Activated CD8-positive, alpha-beta memory T cell treated with anti-CD3 and anti-CD28 coated beads, Interleukin-2, amount 50 U/mL, for 4 hours (primary cell): ENCODE results near the gene FNDC3A.
"Not testable (repeated sequence)": the region's sequence is repeated elsewhere in the genome, so short reads cannot be mapped to it uniquely, and the experiment has no call there.

Source experiments
- DNase-seq: peaks from one replicate; pipeline ENCODE4 v3.0.0-alpha.2; 2020

The FNDC3A gene

GRCh38 chr13:49157955-49158584, 182.4 kb downstream of the FNDC3A start:
- not testable (repeated sequence) for DNase-seq

- DNase-seq = not testable (repeated sequence)
These were observed 187.4 kb downstream of the FNDC3A start for GRCh38 chr13:49163162-49163561.

DNA sequence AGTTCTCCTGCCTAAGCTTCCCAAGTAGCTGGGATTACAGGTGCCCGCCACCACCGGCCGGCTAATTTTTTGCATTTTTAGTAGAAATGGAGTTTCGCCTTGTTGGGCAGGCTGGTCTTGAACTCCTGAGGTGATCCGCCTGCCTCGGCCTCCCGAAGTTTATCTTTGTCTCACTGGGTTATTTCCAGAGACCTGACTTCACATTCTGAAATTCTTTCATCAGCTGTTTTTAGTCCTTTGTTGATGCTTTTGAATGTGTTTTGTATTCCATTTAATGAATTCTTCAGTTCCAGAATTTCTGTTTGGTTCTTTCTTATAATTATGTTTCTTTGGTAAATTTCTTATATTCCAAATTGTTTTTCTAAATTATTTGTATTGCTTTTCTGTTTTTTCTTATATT, 189.0 kb downstream of the FNDC3A start:
- DNase-seq = no peak

DNA sequence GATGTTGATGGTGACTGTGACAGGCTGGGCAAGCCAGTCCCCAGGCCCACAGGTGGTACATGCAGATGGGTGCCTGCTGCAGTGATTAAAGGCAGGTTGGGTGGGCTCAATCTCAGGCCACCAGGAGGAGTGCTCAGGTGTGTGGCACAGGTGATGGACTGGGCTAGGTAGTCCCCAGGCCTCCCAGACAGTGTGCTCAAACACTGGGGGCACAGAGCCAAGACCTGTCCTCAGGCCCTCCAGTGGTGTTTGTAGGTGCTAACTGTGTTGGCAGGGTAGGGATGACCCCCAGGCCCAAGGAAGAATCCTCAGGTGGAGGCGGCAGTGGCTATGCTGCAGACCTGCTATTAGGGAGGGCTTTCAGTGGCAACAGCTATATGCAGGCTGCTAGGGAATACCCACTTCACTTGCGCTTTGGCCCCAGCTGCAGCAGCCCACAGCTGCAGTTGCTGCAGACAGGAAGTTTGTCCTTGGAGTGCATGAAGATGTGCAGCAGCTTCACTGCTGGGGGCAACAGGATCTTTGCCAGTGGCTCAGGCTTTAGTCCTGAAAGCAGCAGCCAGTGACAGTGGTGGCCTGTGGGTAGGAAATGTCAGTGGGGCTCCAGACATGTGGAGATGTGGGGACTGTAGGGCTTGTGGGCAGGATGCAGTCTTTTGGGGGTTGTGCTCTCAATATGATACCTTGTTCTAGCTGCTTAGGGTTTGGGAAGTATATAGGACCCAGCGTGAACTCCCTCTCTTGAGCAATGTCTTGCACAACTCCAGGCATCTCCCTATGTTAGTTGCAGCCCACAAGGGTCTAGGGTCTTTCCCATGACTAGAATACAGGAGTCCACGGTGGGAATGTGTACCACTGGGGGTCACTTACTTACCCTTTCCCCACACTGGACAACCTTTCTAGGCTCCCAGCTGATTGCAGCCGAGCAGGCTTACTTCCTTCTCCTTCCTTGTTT, 190.4 kb downstream of the FNDC3A start:
- DNase-seq = no peak

GRCh38 chr13:49171359-49171758, 195.6 kb downstream of the FNDC3A start:
- DNase-seq = no peak

DNA sequence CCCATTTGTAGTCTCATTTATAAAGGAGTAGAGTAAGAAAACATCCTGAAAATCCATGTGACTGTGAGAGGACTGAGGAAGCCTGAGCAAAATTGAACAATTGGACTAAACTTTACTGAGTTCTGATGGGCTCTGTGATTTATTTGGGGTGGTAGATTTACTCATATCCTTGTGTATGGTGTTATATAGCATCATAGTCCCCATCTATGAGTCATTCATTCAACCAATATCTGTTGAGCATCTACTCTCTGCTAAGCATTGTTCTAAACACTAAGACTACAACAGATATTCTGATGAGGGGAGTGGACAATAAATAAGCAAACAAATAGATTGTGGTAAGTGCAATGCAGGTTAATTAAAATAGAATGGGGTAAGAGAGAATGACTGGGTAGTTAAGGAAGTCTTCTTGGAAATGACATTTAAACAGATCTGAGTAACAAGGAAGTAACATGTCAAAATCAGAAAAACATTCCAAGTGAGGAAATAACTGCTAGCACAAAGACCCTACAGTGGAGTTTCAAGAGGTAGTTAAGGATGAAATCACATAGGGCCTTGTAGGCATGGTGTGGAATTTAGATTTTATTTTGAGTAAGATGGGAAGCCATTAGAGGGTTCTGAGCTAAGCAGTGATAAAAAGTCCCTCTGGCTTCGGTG, 208.1 kb downstream of the FNDC3A start:
- DNase-seq = no peak

GRCh38 chr13:49184621-49185020, 208.9 kb downstream of the FNDC3A start:
- DNase-seq = no peak

- no peak for DNase-seq
These were observed 209.6 kb downstream of the FNDC3A start for GRCh38 chr13:49185264-49185663.

DNA sequence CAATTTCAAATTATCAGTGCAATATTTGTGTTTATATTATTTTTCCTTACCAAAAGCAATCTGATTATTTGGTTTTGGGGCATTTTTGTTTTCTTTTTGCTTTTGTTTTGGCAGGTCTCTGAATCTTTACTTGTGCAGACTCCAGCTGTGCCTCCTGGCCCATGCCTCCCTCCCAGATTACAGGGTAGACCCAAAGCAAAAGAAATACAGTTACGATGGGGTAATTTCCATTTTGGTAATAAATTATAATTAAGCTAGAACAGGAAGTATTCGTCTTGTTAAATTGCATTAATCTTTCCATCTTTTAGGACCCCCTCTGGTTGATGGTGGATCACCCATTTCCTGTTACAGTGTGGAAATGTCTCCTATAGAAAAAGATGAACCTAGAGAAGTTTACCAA, 215.2 kb downstream of the FNDC3A start:
- no peak for DNase-seq

DNA sequence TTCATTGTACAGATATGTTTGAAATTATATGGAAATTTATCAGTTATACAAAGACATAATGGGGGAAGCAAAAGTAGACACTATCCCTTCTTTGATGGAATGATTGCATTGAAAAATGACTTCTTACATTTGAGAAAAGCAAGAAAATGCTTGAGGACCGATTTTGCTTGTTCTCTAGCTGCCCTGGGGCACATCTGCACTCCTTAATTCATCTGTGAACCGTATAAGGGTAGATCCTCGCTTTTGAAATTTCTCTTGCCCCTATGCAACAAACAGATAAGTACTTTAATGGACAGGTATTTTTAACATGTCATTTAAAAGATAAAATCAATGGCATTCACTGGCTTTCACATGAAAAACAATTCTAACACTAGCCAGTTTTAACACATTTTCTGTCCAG, 230.9 kb downstream of the FNDC3A start:
- DNase-seq = no peak

- no peak for DNase-seq
These were observed 232.9 kb downstream of the FNDC3A start for GRCh38 chr13:49208619-49209018.

DNA sequence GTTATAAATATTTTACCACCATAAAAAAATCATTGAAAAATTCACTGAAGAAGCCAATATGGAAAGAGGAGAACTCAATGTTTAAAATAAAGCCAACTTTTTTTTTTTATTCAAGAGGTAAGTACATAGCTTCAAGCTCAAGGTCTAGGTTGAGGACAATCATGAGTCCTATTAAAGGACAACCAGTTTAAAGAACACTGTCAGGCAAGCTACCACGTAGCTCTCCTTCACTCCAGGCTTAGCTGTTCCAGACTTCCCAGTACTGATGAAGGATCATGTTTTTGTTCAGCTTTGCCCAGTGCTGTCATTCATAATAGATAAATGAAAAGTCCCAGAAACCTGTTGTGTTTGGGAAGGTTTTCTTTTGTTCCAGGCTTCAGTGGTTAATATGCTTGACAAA, 234.4 kb downstream of the FNDC3A start:
- no peak for DNase-seq

- DNase-seq = no peak
These were observed 235.0 kb downstream of the FNDC3A start for GRCh38 chr13:49210669-49211068.

GRCh38 chr13:49213539-49213938, 237.8 kb downstream of the FNDC3A start:
- DNase-seq = no peak

GRCh38 chr13:49213997-49214916, 238.5 kb downstream of the FNDC3A start:
- no peak for DNase-seq

- peak; percentile 35 for DNase-seq
These were observed 239.2 kb downstream of the FNDC3A start for GRCh38 chr13:49214917-49215376.

GRCh38 chr13:49216334-49216733, 240.6 kb downstream of the FNDC3A start:
- DNase-seq = no peak

DNA sequence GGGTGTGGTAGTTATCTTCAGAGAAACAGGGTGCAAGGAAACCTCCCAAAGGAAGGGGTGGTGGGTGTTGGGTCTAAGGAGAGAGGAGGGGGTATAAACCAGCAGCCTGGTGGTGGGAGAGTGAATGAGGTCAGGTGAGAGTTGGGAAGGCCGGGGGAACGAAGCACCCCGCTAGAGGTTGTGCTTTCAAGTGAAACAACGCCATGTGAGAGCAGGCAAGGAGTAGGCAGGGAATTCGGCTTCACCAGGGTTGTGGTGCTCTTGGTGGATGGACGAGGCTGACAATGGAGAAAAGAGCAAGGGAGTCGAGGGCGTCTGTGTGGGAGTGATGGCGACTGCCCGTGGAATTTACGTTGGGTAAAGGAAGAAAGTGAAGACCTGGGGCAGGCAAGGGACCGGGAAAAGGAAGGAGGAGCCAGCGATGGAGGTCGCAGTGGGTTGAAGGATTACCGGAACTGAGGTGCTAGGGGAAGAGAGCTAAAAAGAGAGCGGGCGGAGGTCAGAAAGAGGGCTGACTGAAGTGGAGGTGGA, 242.3 kb downstream of the FNDC3A start:
- DNase-seq = no peak

GRCh38 chr13:49218493-49219051, 242.9 kb downstream of the FNDC3A start:
- no peak for DNase-seq

- DNase-seq = no peak
These were observed 243.9 kb downstream of the FNDC3A start for GRCh38 chr13:49219647-49220035.

DNA sequence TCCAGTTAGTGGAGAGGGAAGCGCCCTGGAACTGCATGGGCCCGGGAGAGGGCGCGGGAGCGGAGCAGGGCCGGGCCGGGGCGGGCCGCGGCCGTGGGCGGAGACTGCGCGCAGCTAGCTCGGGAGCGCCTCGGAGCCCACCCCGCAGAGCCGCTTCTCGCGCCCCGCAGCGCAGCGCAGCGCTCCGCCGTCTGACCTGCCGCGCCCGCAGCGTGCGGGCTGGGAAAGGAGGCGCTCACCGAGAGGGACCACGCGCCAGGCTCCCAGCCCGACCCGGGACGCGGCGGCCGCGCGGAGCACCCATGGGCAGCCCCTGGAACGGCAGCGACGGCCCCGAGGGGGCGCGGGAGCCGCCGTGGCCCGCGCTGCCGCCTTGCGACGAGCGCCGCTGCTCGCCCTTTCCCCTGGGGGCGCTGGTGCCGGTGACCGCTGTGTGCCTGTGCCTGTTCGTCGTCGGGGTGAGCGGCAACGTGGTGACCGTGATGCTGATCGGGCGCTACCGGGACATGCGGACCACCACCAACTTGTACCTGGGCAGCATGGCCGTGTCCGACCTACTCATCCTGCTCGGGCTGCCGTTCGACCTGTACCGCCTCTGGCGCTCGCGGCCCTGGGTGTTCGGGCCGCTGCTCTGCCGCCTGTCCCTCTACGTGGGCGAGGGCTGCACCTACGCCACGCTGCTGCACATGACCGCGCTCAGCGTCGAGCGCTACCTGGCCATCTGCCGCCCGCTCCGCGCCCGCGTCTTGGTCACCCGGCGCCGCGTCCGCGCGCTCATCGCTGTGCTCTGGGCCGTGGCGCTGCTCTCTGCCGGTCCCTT, 244.5 kb downstream of the FNDC3A start, which contains the start of gene MLNR:
MLNR (plus strand) TSS at position 303 of the 820 bp plus-strand sequence; CDS start at position 303, 0 bp downstream.
- DNase-seq = peak; percentile 36
